Activated CD8-positive, alpha-beta memory T cell treated with anti-CD3 and anti-CD28 coated beads for 4 hours (primary cell): ENCODE results near the gene PACSIN1.
A peak's percentile ranks its signal among the peaks of the same experiment; 100 is the strongest.

ENCODE experiments used
- DNase-seq, 2 donors: peaks; one replicate each; pipeline ENCODE4 v3.0.0-alpha.2; 2020; ENCODE audit warnings: low read depth in 2 of 2

The PACSIN1 gene

GRCh38 chr6:34527751-34528670, 62.1 kb downstream of the PACSIN1 start:
- DNase-seq, result no peak

DNA sequence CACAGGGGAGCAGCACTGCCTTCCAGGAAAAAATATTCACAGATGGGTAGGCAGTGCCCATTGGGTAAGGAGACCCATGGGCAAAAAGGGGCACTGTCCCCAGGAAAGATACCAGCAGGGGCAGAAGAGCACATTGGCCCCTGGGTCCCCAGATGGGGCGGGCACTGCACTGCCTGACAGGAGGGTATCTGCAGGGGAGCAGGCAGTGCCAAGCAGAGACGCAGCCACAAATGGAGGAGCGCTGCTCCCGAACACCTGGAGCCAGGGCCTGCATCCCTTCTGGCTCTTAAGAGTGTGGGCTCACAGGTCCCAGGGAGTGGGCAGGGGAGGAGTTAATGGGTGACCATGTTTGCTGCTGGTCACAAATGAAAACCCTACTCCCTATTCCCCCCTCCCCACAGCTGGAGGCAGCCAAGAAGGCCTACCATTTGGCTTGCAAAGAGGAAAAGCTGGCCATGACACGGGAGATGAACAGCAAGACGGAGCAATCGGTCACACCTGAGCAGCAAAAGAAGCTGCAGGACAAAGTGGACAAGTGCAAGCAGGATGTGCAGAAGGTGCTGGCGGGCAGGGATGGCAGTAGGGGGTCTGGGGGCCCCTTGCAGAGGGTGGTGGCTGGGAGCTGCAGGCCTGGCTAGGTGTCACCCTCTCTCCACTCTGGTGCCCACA, 63.3 kb downstream of the PACSIN1 start:
- no peak for DNase-seq

DNA sequence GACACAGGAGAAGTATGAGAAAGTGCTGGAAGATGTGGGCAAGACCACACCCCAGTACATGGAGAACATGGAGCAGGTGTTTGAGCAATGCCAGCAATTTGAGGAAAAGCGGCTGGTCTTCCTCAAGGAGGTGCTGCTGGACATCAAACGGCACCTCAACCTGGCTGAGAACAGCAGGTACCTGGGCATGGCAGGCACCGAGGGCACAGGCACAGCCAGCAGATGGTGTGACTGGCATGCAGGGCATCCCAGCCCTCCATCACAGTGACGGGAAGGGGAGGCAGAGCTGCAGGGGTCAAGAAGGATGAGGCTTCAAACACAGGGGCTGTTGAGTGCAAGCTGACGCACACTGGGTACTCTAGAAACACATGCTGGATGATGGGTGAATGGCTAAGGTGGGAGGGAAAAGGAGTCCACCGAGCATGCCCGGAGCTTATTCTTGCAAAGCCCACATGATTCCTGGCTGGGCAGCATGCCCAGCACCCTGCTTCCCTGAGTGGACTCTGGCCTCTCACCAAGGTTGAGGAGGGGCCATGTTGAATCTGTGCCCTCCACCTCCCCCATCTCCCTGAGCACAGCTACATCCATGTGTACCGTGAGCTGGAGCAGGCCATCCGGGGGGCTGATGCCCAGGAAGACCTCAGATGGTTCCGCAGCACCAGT, 63.9 kb downstream of the PACSIN1 start:
- DNase-seq, result no peak

- no peak for DNase-seq
Observed at GRCh38 chr6:34530753-34531365, 65.0 kb downstream of the PACSIN1 start.

- DNase-seq, result peak in 1 of 2 donors; percentile 1
Observed at GRCh38 chr6:34531580-34532201, 65.8 kb downstream of the PACSIN1 start.

- no peak for DNase-seq
Observed at GRCh38 chr6:34532230-34532629, 66.4 kb downstream of the PACSIN1 start.

GRCh38 chr6:34534146-34534545, 68.3 kb downstream of the PACSIN1 start:
- no peak for DNase-seq

GRCh38 chr6:34534656-34535055, 68.8 kb downstream of the PACSIN1 start:
- no peak for DNase-seq

DNA sequence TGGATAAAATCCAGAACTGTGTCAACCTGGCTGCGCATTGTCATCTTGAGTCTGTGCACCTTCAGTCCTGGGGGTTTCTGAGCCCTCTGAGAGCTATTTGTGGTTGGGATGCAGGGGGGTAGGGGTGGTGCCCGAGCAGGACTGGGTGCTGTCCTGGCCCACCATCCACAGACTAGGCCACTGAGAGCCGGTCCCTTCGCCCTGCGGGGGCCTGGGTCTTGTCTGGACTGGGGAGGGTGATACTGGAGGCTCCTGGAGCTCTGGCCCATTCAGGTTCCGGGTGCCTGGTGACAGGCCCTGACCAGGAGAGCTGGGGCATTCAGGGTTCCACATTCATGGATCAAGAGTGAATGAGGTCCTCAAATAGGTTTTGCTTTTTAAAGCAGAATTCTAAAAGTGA, 69.3 kb downstream of the PACSIN1 start:
- DNase-seq, result no peak

DNA sequence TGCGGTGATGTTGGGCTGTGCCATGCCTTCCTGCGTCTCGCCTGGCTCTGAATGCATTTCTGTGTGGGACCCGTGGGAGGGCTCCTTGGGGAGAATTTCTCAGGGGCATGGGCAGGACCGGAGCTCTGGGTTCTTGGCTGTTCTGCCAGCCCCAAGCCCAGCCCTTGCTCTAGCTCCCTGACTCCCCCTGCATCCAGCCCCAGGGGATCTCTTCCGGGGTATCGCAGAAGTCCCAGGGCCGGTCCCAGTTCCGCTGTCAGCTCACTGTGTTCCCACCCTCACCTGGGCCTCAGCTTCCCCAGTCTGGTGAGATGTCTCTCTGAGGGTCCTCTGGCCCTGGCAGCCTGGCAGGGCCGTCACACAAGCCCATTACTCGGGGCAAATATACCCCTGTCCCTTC, 69.8 kb downstream of the PACSIN1 start:
- DNase-seq, result no peak

DNA sequence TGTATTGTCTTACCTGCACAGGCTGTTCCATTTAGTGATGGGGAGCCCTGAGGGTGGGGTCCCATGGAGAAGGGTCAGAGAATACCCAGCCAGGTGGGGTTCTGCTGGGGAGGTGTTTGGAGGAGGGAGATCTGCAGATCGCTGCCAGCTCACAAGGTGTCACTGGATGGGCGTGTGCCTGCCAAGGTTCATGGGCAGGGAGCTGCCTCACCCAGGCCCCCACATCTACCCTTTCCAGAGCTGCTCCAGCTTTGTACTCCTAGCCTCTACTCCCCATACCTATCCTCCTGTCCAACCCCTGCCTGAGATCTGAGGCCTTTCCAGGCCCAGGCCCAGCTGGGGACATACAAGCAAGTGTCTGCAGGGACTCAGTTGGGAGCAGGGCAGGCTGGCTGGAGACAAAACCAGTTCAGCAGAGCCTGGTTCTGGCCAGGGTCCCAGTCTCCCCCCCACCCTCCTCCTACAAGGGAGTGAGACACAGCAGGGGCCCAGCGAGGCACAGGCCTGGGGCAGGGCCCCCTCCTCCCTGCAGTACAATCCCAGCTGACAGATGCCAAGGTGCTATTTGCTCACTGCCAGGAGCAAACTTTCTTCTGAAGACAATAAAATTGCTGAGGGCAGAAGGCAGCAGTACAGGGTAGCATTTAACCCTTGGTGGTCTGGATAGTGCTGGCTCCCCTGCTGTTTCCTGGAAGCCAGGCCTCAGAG, 70.5 kb downstream of the PACSIN1 start:
- no peak for DNase-seq

- DNase-seq, result no peak
Observed at GRCh38 chr6:34536959-34537848, 71.3 kb downstream of the PACSIN1 start.

DNA sequence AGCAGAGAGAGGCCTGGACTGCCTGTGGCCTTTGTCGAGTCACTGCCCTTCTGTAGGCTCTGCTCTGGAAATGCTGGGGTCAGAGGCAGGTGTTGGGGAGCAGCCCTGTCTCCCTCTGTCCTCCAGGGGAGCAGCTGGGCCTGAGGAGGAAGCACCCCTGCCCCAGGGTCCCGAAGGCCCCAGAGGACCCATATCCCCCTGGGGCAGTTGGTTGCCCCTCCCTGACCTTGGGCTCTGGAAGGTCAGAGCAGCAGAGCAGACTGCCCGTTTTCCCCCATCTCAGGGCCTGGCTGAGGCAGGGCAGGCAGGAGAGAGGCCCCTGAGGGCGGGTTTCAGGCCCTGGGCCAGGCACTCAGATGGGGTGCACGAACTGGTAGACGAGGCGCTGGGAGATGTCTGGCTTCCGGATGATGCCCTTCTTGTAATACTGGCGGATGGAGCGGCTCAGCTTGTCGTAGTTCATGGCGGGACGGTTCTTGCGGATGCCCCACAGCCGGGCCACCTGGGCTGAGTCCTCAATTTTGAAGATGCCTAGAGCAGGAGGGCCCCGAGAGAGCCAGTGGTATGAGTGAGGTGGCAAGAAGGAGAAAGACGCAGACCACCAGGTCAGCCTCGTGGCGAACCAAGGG, 72.2 kb downstream of the PACSIN1 start:
- no peak for DNase-seq

DNA sequence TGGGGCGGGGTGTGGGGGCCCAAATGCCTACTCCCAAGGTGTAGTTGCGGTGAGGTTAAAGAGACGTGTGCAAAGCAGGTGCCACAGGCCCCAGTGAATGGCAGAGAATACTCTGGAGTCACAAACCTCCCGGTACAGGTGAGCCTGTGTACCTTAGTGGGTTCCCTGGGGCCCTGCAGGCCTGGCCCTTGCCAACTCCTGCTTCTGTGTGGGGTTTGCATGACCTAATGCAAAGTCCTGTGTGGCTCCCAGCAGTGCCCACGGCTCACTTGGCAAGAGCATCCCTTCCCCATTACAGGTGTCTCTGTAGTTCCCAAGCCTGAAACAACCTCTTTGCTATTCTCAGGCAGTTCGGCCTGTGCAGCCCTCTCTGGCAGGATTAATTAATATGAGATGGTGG, 72.7 kb downstream of the PACSIN1 start:
- no peak for DNase-seq

- no peak for DNase-seq
Observed at GRCh38 chr6:34539181-34539580, 73.3 kb downstream of the PACSIN1 start.

- DNase-seq, result no peak
Observed at GRCh38 chr6:34540222-34540621, 74.3 kb downstream of the PACSIN1 start.

DNA sequence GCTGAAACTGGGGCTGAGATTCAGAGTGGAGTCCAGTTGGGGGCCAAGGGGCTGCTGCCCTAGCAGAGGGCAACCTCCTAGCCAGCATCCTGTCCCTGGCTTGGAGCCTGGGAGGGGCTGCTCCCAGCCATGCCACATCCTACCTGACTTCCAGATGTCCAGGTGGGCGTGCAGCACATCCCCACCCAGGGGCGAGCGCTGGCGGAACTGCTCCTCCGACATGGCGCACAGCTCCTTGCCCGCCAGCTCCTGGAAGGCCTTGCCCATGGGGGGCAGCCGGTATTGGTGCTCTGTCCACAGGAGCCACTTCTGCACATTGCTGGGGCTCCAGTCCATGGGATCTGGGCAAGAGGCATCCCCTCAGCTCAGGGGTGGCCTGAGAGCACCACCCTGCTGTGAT, 75.0 kb downstream of the PACSIN1 start:
- no peak for DNase-seq

GRCh38 chr6:34543421-34543820, 77.5 kb downstream of the PACSIN1 start:
- no peak for DNase-seq

GRCh38 chr6:34544052-34544604, 78.3 kb downstream of the PACSIN1 start:
- DNase-seq, result no peak
